SK-N-SH (cell line): ENCODE results near the gene HTR7.

Experiments used
- GABPA ChIP-seq: IDR thresholded peaks from 2 replicates; pipeline ENCODE4 v1.4.0; 2012; ENCODE audit warnings: low read depth, mild to moderate bottlenecking
- MEF2A ChIP-seq: IDR thresholded peaks from 2 replicates; pipeline ENCODE4 v1.4.0; 2012; ENCODE audit warnings: low read depth, borderline replicate concordance
- RCOR1 ChIP-seq: fragments of 150-350 bp; IDR thresholded peaks from 2 replicates; pipeline ENCODE4 v1.6.1; 2017; ENCODE audit warnings: antibody characterized with exemption, low read length
- USF1 ChIP-seq: IDR thresholded peaks from 2 replicates; pipeline ENCODE4 v1.4.0; 2012; ENCODE audit warnings: low read depth, borderline replicate concordance
- USF2 ChIP-seq: fragments of 150-350 bp; IDR thresholded peaks from 2 replicates; pipeline ENCODE4 v1.6.1; 2017; ENCODE audit warnings: antibody characterized with exemption, low read length, low read depth, borderline replicate concordance
- TF ChIP-seq, protein P1 (sequence below): fragments of 200-600 bp; sonication (generic); IDR thresholded peaks from 2 replicates; pipeline ENCODE4 v1.6.1; 2017; ENCODE audit warnings: antibody characterized with exemption, mild to moderate bottlenecking, moderate library complexity
- TF ChIP-seq, protein P2 (sequence below): IDR thresholded peaks from 2 replicates; pipeline ENCODE4 v1.4.0; 2012; ENCODE audit warnings: low read depth
- TF ChIP-seq, protein P3 (sequence below): IDR thresholded peaks from 2 replicates; pipeline ENCODE4 v1.6.1; 2012; ENCODE audit warnings: mild to moderate bottlenecking, low read depth, low read length, moderate library complexity

- TF ChIP-seq, protein P1, sequence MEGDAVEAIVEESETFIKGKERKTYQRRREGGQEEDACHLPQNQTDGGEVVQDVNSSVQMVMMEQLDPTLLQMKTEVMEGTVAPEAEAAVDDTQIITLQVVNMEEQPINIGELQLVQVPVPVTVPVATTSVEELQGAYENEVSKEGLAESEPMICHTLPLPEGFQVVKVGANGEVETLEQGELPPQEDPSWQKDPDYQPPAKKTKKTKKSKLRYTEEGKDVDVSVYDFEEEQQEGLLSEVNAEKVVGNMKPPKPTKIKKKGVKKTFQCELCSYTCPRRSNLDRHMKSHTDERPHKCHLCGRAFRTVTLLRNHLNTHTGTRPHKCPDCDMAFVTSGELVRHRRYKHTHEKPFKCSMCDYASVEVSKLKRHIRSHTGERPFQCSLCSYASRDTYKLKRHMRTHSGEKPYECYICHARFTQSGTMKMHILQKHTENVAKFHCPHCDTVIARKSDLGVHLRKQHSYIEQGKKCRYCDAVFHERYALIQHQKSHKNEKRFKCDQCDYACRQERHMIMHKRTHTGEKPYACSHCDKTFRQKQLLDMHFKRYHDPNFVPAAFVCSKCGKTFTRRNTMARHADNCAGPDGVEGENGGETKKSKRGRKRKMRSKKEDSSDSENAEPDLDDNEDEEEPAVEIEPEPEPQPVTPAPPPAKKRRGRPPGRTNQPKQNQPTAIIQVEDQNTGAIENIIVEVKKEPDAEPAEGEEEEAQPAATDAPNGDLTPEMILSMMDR: no peak
- TF ChIP-seq MEF2A: no peak
- TF ChIP-seq, protein P2, sequence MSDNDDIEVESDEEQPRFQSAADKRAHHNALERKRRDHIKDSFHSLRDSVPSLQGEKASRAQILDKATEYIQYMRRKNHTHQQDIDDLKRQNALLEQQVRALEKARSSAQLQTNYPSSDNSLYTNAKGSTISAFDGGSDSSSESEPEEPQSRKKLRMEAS: no peak
- TF ChIP-seq RCOR1: no peak
- no peak for TF ChIP-seq GABPA
- TF ChIP-seq USF2: no peak
- no peak for TF ChIP-seq USF1
- TF ChIP-seq, protein P3, sequence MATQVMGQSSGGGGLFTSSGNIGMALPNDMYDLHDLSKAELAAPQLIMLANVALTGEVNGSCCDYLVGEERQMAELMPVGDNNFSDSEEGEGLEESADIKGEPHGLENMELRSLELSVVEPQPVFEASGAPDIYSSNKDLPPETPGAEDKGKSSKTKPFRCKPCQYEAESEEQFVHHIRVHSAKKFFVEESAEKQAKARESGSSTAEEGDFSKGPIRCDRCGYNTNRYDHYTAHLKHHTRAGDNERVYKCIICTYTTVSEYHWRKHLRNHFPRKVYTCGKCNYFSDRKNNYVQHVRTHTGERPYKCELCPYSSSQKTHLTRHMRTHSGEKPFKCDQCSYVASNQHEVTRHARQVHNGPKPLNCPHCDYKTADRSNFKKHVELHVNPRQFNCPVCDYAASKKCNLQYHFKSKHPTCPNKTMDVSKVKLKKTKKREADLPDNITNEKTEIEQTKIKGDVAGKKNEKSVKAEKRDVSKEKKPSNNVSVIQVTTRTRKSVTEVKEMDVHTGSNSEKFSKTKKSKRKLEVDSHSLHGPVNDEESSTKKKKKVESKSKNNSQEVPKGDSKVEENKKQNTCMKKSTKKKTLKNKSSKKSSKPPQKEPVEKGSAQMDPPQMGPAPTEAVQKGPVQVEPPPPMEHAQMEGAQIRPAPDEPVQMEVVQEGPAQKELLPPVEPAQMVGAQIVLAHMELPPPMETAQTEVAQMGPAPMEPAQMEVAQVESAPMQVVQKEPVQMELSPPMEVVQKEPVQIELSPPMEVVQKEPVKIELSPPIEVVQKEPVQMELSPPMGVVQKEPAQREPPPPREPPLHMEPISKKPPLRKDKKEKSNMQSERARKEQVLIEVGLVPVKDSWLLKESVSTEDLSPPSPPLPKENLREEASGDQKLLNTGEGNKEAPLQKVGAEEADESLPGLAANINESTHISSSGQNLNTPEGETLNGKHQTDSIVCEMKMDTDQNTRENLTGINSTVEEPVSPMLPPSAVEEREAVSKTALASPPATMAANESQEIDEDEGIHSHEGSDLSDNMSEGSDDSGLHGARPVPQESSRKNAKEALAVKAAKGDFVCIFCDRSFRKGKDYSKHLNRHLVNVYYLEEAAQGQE: no peak
These were observed 35.3 kb downstream of the HTR7 start for GRCh38 chr10:90822508-90822907.
